Left renal pelvis (tissue), 4 donors: ENCODE measurements around the gene WDR49. TPM values are rescaled to one million over a fixed set of nuclear protein-coding genes. Genes with fewer than 3 reads are reported as not detected.

Experiments
- DNase-seq, 4 donors: peaks; one replicate each; pipeline ENCODE4 v3.0.0-alpha.2; 2013; ENCODE audit warnings: low read depth in 4 of 4, low spot score in 3 of 4
- polyA plus RNA-seq, 4 donors: library from polyadenylated mRNA; unstranded; fragments of 120-200 nt; gene quantifications; one replicate each; pipeline ENCODE4 v1.2.1, GENCODE V29; 2013; ENCODE audit not compliant: insufficient read length in 4 of 4

WDR49 gene
- polyA plus RNA-seq, 4 donors: 0.25 to 2.7 (median 1.8) TPM

DNA sequence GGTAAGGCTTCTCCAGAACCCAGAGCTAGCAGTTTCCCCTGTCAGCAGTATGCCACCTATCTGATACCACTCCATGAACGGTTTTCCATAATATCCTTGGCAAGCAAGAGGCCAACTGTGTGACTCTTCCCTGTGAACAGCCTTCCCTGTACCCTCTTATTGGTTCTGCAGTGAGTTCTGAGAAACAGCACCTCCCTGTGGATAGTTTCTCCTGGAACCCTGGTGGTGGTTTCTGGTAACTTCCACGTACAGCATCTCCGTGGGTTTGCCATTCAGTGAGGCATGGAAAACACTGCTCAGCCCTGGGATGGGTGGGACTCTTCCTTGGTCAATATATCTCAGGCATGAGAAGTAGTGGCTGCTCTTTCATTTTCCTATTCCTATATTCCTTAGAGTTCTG lies 160.5 kb downstream of the WDR49 start:
- no peak for DNase-seq

DNA sequence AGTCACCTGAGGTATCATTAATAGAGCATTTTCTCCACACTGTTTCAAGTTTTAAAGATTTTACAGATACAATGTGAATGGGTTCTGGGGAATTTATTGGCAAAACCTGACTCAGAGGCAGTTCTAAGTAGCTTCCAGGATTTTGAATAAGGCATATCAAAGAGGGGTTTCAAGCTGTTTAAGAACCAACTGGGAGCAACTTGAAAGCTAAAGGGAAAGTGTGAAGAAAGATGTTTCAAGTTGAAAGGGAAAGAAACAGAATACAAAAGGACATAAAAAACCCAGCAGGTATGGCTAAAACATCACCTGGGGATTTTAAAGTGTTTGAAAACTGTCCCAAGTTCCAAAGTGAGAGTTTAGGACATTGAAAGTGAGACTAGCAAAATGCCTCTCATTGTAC lies 162.1 kb downstream of the WDR49 start:
- no peak for DNase-seq

DNA sequence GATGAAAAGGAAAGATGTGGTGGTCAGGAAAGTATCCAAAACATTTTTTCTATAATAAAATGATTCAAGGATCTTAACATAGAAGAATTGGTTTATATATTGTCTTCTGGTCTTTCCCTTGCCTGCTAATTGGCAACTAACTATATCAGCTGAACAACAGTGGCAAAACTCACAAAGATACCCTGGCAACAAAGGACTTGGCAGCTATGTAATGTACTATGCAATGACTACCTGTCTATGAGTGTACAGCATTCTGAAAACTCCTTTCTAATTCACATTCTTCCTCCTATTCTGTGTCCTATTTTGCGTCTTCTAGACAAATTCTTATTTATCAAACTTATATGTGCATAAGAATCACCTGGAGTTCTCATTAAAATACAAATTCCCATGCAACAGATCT lies 164.2 kb downstream of the WDR49 start:
- no peak for DNase-seq

DNA sequence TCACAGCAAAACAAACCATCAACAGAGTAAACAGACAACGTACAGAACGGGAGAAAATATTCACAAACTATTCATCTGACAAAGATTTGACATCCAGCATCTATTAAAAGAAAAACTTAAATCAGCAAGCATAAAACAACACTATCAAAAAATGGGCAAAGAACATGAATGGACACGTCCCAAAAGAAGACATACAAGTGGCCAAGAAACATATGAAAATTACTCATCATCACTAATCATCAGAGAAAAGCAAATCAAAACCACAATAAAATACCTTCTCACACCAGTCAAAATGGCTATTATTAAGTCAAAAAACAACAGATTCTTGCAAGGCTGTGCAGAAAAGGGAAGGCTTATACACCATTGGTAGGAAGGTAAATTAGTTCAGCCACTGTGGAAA lies 166.2 kb downstream of the WDR49 start:
- no peak for DNase-seq

DNA sequence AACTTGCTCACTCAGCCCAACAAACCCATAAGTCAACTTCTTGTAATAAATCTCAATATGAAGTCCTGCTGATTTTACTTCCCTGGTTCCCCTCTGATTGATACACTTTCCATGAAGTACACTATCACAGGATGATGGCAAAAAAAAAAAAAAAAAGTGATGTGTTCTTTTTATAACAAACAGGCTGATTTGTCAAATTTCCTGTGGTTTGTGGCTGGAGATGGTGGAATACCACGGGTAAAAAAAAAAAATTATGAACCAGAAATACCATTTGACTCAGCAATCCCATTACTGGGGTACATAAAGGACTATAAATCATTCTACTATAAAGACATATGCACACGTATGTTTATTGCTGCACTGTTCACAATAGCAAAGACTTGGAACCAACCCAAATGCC lies 169.2 kb downstream of the WDR49 start:
- no peak for DNase-seq

DNA sequence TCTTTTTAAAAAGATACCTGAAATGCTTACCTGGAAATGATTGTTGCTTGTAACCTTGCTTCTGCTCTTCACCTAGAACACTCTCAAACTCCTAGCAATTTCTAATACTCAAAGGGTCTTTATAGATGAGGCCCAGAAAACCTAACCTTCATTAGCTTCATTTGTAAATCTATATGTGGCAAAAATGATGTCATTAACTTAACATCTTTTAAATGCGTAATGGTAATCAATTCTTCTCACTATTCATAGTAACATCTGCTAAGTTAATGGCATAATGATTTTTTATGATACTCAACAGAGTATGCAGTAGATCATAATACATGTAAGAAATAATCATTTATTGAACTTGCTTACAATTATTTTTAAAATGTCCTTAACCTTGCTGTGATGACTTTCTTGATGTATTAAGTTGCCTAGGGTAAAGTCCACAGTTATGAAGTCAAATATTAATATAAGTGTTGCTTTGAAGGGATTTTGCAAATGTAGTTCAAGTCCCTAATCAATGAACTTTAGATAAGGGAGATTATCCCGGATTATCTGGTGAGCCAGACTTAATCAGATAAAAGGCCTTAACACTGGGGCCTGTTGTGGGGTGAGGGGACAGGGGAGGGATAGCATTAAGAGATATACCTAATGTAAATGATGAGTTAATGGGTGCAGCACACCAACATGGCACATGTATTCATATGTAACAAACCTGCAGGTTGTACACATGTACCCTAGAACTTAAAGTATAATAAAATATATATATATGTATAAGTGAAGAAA lies 169.8 kb downstream of the WDR49 start:
- no peak for DNase-seq

DNA sequence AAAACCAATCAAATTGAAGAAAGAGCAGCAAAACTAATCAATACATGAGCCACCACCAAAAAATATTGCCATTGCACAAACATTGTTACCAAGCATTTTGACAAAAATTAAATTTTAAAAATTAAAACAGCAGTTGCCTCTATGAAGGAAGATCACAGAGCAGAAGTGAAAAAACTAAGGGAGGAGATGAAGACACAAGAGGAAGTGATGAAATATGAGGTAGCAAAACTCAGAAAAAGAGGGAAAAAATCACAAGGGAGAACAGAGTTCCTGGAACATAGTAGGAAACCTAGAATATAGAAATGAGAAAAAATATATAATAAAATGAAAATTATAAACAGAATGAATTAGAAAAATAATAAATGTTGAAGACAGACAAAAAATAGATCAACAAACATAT lies 172.6 kb downstream of the WDR49 start:
- DNase-seq: no peak

DNA sequence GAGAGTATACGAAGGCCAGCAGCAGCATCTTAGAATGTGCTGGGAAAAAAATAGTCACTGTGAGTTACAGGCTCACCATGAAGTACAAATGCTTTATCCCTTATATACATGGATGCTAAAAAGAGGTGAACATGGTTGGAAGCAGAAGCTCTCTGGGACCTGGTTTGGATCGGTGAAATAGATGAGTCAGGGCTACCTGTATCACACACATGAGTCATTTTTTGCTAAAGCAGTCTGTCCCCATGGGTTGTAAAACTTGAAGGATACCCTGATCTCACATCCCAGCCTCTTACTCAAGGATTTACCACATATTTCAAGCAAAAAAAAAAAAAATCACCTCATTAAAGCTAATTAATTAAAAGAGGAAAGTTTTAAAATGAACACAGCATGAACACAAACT lies 173.0 kb downstream of the WDR49 start:
- no peak for DNase-seq

DNA sequence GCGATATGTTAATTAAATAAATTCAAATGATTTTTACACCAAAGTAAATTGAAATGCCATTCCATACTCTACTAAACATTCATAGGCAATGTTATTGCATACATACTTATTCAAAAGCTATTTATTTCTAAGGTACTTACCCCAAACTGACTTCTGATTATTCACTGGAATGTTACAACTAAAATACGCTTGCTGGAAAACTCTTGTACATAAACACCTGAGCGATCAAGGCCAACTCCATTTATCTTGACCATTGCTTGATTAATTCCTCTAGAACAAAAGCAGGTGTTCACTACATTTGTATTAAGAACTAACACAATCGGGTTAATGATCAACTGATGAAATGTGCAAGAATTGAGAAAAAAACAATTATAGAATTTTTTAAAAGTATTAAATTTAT lies 179.9 kb downstream of the WDR49 start, which contains the start of gene SERPINI2:
Gene SERPINI2 (minus strand): TSS at position 180 of the 400 bp plus-strand sequence. CDS start 2,208 bp downstream, outside the sequence.
- no peak for DNase-seq

DNA sequence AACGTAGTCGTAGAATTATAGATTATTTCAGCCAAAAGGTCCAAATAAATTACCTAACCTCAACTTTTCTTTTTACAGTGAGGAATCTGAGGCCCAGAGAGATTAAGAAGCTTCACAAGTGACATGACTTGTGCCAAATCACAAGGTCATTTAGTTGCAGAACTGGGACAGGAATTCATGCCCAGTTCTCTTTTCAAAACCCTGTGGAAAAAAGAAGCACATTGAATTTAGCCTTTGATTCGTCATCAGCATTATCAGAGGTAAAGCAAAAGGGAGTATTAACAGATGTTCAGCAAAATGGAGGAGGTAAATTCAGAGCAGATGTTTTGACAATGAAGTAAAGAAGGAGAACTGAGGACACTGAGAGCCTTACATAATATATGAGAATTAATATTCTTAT lies 184.4 kb downstream of the WDR49 start:
- no peak for DNase-seq

DNA sequence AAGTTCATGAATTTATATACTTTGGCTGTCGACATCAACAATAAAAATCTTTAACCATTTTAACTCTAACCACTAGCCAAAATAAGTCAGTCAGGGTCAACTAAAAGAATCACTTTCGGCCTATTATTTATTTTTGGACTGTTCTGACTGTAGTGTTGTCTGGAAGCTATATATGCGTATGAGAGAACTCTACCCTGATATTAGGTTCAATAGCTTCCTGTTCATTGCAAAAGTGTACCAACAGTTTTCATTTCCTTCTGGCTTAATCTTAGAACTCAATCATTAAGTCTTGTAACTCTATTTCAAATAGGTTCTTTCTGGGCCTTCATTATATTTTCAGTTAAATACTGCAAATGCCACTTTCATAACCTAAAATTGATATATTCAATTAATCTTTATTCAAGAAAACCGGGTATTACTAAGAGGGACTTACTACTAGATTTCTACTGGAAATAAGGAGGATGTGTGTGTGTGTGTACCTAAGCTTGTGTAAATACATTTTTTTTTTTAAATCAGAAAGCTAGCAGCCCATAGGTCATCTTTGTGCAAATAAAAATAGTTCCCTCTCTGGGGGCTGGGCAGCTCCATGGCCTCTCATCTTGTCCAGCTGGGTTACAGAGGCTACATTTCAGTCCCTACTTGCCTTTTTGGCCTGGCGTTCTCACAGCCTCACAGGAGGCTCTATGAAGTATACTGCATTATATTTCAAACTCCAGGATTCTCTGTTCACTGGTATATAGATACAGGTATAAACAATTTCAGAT lies 185.7 kb downstream of the WDR49 start:
- DNase-seq: no peak

DNA sequence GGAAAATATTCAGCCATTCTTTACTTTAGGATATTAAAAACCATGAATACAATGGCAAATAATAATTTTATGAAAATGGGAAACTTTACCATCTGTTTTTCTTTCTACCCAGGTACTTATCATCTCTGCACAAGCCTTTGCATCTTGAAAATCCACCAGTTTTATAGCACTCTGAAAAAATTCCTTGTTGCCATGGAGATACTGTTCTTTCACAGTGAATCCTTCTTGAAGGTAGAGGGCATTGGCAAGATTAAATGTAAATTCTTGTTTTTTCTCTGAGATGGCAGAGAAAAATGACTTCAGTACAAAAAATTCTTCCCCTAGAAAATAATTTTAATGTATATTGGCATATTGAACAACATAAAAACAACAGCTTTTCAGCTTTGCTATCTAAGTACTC lies 186.8 kb downstream of the WDR49 start:
- no peak for DNase-seq

DNA sequence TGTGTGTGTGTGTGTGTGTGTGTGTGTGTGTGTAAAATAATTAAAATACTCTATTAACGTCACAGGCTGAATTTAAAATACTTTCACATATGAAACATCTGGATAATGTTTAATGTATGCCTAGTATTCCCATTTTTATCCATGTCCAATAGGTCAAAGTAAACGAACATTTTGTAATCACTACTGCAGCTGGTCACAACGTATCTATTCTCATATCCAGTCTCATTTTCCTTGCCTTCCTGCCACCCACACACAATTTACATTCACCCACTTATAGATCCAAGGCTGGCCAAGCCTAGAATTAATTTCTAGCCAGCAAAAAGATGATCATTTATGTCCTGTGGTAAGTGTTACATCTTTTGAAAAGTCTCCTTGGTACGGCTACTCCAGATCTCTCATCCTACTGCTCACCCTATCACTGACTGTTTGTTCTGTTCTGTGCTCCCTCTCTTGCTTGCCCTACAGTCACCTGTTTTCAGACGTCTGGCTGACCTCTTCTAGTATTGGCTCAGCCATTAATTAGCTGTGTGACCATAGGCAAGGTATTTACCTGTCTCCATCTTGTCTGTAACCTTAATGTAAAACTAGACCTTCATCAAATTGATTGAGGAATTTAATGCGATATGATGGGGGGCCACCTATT lies 197.5 kb downstream of the WDR49 start:
- DNase-seq: no peak

DNA sequence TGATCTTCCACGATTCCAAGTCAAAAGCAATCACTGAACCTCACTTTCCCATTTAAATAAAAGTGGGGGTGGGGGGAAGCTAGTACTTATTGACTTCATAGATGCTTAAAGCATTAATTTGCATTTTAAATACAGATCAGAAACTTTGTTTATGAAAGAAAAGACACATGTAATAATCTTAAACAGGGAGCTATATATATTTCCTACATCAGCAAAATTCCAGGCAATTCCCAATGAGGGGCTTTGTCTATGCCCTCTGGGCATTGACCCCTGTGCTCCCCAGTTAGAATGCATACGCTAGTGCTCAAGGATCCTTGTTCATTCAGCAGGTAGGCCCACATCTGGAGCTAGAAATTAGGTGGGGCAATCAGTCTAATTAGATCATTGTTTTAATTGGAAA lies 199.9 kb downstream of the WDR49 start:
- no peak for DNase-seq

DNA sequence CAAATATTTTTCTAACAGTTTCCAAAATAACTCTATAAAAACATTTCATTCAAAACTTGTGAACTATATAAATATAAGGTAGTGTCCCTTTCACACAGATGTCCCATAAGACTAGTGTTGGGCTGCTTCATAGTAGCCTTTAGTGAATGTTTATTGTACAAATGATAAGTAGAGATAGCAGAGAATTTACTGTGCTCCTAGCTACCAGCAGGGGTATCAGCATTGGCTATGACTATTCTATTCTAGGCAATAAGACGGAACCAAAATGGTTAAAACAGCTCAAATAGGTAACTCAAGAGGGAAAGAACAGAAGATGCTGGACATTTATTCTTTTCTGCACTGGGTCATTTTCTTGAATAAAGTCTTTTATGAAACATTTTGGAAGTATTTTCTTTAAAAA lies 202.5 kb downstream of the WDR49 start:
- DNase-seq: no peak

DNA sequence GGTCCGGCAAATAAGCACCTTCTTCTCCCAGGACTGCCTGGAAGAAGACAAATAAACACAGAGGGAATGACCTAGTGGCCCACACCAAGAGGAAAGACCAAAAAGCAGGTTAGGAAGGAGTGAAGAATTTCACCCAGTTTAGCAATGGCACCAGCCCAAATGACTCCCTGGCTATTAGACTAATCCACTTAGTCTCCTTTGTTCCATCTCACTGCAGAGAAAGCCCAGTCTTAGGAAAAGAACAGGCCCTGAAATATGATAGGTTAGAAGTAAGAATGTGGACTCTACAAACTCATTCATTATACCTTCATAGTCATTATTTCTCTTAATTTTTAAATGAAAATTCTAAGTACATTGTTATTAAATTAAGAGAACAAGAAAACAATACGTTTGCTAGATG lies 203.1 kb downstream of the WDR49 start:
- DNase-seq: no peak

DNA sequence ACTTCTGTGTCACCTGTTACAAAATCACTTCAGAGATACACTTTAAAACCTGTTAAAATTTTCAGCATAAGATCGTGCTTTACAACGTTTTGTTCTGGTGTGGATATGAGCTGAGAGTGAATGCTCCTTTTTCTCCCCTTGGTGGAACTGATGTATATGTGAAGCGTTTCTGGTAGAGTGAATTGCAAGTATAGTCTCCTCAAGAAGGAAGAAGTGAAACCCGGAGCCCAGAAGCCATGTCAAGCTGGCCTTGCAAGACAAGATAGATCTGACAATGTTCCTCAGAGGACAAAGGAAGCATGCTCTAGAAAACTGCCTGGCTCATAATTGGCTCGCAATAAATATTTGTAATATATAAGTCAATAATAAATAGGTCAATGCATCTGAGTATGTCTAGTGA lies 203.5 kb downstream of the WDR49 start:
- no peak for DNase-seq

DNA sequence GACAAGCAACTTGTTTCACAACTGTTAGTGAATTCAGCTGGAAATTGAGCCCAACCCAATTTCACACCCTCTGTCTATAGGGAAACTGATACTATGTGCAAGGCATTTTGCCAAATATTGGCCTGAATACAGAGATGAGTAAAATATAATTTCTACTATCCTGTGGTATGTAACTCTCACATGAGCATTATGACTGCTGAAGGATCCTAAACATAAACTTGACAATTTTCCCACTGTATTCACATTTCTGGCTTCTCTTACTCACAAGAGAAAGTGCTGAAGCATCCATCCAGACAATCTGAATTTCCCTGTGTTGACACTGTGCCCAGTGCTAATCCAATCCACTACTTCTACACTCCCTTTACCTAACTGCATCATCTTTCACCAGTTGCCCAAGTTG lies 208.3 kb downstream of the WDR49 start:
- DNase-seq: no peak

DNA sequence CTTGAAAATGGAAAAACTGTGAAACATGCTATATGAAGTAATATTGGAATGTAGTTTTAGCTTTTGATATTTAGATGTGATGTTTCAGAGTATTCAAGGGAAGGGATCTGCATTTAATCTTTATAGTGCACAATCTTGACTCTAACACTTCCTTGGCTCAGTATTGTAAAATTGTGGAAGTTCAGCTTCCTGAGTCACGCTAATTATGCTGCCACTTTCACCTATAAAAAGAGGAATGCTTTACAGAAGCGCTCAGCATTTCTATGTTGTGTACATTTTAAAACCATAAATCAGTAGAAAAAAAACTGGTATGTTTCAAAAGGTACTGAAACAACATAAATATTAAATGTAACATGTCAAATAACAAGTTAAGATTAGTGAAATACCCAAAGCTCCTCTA lies 212.5 kb downstream of the WDR49 start:
- DNase-seq: no peak

DNA sequence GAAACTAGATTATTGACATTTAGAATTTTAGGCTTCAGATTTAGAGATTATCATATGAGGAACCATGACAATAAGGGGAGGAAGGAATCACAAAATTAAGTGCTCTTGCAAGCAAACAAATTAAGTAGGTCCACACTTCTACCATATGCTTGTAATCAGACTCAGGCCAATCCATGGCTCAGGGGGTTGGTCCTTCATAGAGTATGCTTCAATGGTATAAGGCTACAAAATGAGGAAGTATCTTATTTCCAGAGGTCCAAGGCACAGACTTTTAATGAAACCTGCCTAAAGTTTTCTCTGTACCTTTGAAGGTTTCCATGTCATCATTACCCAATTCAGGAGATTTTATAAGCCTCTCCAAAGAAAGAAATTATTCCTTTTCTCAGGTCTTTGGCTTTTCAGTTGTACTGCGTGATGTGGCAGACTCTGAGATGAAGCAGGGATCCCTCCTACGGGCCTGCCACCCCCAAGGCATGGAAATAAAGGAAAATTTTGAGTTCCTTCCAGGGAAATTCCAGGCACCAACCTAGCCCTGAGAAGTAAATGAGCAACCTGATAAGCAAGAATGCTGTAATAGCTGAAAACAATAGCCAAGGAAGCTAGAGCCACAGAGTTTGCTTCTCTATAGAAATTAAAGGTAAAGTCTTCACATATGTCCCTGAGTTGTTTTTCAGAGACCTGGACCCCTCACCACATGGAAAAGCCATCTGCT lies 216.2 kb downstream of the WDR49 start:
- DNase-seq: no peak
